Nephron progenitor cell (in vitro differentiated cells): Measurements from ENCODE around the gene BFSP1.

Experiments used
- DNase-seq: peaks from one replicate; pipeline ENCODE4 v3.0.0; 2021
- H3K27ac Mint-ChIP-seq: 2 replicates; pipeline ENCODE4 v1.8.0; 2021; ENCODE audit warnings: mild to moderate bottlenecking, moderate library complexity, mixed read lengths
- H3K27me3 Mint-ChIP-seq: 2 replicates; pipeline ENCODE4 v1.8.0; 2021; ENCODE audit warnings: mild to moderate bottlenecking, low read depth, mixed read lengths; ENCODE audit not compliant: poor library complexity
- H3K36me3 Mint-ChIP-seq: 2 replicates; pipeline ENCODE4 v1.8.0; 2021; ENCODE audit warnings: low read depth, mixed read lengths
- H3K4me1 Mint-ChIP-seq: 2 replicates; pipeline ENCODE4 v1.8.0; 2021; ENCODE audit warnings: mixed read lengths
- H3K4me3 Mint-ChIP-seq: 2 replicates; pipeline ENCODE4 v1.8.0; 2021; ENCODE audit warnings: mild to moderate bottlenecking, moderate library complexity, mixed read lengths
- H3K9me3 Mint-ChIP-seq: 2 replicates; pipeline ENCODE4 v1.8.0; 2021; ENCODE audit warnings: mild to moderate bottlenecking, moderate library complexity, mixed read lengths
- CTCF ChIP-seq: fragments of 200-600 bp; sonication (generic); IDR thresholded peaks from 2 replicates; pipeline ENCODE4 v1.5.0; 2021; ENCODE audit warnings: antibody characterized with exemption

The BFSP1 gene

GRCh38 chr20:17453592-17453991 lies 77.6 kb downstream of the BFSP1 start:
- Mint-ChIP-seq H3K36me3 (no peaks in the 10 kb centered on the region), H3K9me3 (no peaks in the 10 kb centered on the region), H3K27me3 (peaks cover 9% of the 10 kb centered on the region), H3K4me1 (no peaks in the 10 kb centered on the region), H3K27ac (no peak overlapping the region), H3K4me3 (no peak overlapping the region)
- DNase-seq: no peak
- no peak for TF ChIP-seq CTCF

- TF ChIP-seq CTCF: no peak
- H3K36me3 Mint-ChIP-seq: no peaks in the 10 kb centered on the region
- H3K9me3 Mint-ChIP-seq: no peaks in the 10 kb centered on the region
- H3K27me3 Mint-ChIP-seq: peaks cover 8% of the 10 kb centered on the region
- no peak overlapping the region for H3K27ac Mint-ChIP-seq
- no peaks in the 10 kb centered on the region for H3K4me1 Mint-ChIP-seq
- H3K4me3 Mint-ChIP-seq: no peak overlapping the region
- no peak for DNase-seq
Measured at GRCh38 chr20:17452441-17452840, 78.7 kb downstream of the BFSP1 start.

GRCh38 chr20:17449031-17449430 lies 82.1 kb downstream of the BFSP1 start:
- peaks cover 20% of the 10 kb centered on the region for H3K4me1 Mint-ChIP-seq
- peak; percentile 26 for DNase-seq
- H3K4me3 Mint-ChIP-seq: no peak overlapping the region
- H3K36me3 Mint-ChIP-seq: no peaks in the 10 kb centered on the region
- H3K27me3 Mint-ChIP-seq: peaks cover 10% of the 10 kb centered on the region
- no peak for TF ChIP-seq CTCF
- no peaks in the 10 kb centered on the region for H3K9me3 Mint-ChIP-seq
- H3K27ac Mint-ChIP-seq: no peak overlapping the region

- Mint-ChIP-seq H3K27me3 (peaks cover 13% of the 10 kb centered on the region), H3K4me3 (no peak overlapping the region), H3K4me1 (peaks cover 20% of the 10 kb centered on the region), H3K27ac (no peak overlapping the region), H3K9me3 (no peaks in the 10 kb centered on the region), H3K36me3 (no peaks in the 10 kb centered on the region)
- TF ChIP-seq CTCF: no peak
- no peak for DNase-seq
Measured at GRCh38 chr20:17448071-17448470, 83.1 kb downstream of the BFSP1 start.

- H3K4me1 Mint-ChIP-seq: peaks cover 20% of the 10 kb centered on the region
- peaks cover 4% of the 10 kb centered on the region for H3K9me3 Mint-ChIP-seq
- H3K27me3 Mint-ChIP-seq: peaks cover 17% of the 10 kb centered on the region
- H3K36me3 Mint-ChIP-seq: no peaks in the 10 kb centered on the region
- H3K27ac Mint-ChIP-seq: no peak overlapping the region
- no peak for DNase-seq
- TF ChIP-seq CTCF: no peak
- H3K4me3 Mint-ChIP-seq: no peak overlapping the region
Measured at GRCh38 chr20:17446171-17446570, 85.0 kb downstream of the BFSP1 start.

- Mint-ChIP-seq H3K27me3 (peaks cover 17% of the 10 kb centered on the region), H3K4me3 (no peak overlapping the region), H3K9me3 (peaks cover 4% of the 10 kb centered on the region), H3K27ac (peak overlapping the region; percentile 68), H3K36me3 (no peaks in the 10 kb centered on the region), H3K4me1 (peaks cover 20% of the 10 kb centered on the region)
- DNase-seq: no peak
- no peak for TF ChIP-seq CTCF
Measured at GRCh38 chr20:17445543-17445942, 85.6 kb downstream of the BFSP1 start.
